Adrenal gland (tissue), 5 donors: Measurements from ENCODE around the gene APLP1.

Source experiments
- CTCF ChIP-seq, 6 experiments: fragments of 450-650 bp in 4 of 6; fragments of 200-600 bp in 2 of 6; sonication (generic) in 1 of 6; IDR thresholded peaks; 1 replicate in 5 of 6; 2 replicates in 1 of 6; pipeline versions ENCODE4 v1.5.1 to v1.8.0; 2016 to 2021; ENCODE audit warnings: antibody characterized with exemption in 6 of 6, mild to moderate bottlenecking in 2 of 6, moderate library complexity in 1 of 6
- POLR2A ChIP-seq, 2 donors: fragments of 450-650 bp; IDR thresholded peaks; one replicate each; pipeline ENCODE4 v1.6.1; 2017; ENCODE audit warnings: antibody characterized with exemption in 2 of 2, mild to moderate bottlenecking in 2 of 2, moderate library complexity in 1 of 2
- donor health status: DM: no; HTN: no; CAD: no.

- no peak for TF ChIP-seq CTCF (IDR thresholded peaks at IDR 0.05)
- TF ChIP-seq POLR2A (IDR thresholded peaks at IDR 0.05): no peak
Measured at GRCh38 chr19:35909684-35910035, 41.3 kb downstream of the APLP1 start.
